ENCODE data around the gene FAM219A.

- TF ChIP-seq CTCF (IDR thresholded peaks at IDR 0.05) (no peak), POLR2A (IDR thresholded peaks at IDR 0.05) (no peak)
Observed at GRCh38 chr9:34493972-34494535, 35.7 kb upstream of the FAM219A start.

Data from lower leg skin (tissue), 3 donors.